GM21528 (cell line): ENCODE results near the gene RYR3.
"Not testable (repeated sequence)": the region's sequence is repeated elsewhere in the genome, so short reads cannot be mapped to it uniquely, and the experiment has no call there.

Experiments
- ATAC-seq: cut with Tn5 transposase; IDR thresholded peaks from one replicate; pipeline ENCODE4 v1.9.1; 2021; ENCODE audit warnings: mild to moderate bottlenecking, moderate library complexity; ENCODE audit not compliant: unreplicated experiment, low FRiP score

Gene RYR3

DNA sequence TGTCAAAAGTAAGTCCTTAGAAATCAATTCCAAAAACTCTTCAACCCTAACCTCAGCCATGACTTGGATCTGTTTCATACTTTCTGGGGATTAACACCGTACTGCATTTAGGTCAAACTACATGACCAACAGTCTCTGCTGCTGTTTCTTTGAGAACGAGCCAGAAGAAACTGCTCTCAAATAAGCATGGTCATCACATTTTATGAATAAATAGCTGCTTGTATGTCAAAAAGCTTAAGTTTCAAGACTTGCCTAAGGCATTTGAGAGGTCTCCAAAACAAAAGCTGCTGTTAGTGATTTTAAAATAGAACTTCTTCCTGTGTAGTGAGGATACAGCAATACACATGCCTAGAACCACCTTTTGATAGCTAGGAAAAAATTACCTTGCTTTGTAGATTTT, 491.2 kb downstream of the RYR3 start:
- ATAC-seq, result no peak

DNA sequence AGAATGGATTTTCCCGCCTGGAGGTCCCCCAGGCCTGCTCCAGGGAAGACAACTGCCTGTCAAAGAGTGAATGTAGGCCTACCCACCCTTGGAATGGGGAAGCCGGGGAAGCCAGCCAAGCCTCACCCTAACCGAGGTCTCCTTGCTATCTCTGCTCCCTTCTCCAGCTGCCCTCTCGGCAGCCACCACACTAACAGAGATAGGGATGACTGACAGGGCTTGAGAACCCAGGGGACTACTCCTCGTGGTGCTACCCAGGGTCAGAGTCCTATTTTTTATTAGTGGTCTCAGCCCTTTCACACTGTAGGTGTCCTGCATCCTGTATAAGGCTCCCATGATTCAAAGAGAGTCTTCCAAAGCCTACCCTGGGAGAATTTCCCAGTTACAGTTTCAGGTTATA, 496.9 kb downstream of the RYR3 start:
- no peak for ATAC-seq

DNA sequence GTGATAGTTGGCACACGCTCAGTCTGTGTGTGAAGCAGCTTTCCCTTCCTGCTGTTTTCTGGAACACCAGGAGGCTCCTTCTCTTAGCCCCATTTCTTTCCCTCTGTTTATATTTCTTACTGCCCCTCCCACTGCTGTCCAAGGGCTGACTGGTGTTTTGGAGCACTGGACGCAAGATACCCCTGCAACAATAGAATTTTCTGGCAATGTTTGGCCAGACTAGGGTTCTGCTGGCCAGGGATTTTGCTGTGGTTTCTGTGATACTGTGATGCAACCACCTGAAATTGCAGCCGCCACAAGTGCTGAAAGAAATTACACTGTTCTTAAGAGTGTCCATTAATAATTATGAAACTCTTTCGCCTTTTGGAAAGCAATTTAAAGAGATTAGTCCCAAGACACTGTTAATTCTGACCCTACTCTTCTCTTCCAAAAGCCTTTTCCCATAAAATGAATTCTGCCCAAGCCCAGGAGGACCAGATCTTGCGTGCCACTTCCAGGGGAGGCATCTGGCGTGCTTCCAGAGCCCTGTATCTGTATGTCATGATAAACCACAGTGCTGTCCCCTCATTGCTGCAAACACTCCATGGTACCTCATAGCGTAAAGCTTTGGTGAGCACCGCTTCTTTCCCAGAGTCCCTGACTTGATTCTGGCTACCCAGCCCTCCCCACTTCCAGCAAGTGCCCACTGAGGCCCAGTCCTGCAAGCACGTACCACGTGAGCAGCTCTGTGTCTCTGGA, 498.1 kb downstream of the RYR3 start:
- ATAC-seq, result no peak

GRCh38 chr15:33810073-33810595, 499.4 kb downstream of the RYR3 start:
- ATAC-seq, result no peak

DNA sequence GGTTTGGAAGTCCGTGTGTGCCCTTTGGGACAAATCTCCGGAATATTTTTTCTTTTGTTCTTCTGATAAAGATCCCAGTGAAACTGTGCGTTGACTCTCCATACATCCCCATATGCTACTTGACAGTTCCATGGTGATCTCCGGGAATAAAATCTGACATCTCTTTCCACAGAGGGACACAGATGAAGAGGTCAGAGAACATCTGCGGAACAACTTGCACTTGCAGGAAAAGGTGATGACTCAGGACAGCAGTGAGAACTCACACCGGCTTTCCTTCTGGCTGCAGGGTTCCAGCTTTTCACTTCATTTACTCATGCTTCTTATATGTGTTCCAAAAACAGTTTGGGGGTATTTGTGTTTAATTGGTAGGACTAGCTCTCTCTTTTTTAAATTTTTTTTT, 500.0 kb downstream of the RYR3 start:
- no peak for ATAC-seq

DNA sequence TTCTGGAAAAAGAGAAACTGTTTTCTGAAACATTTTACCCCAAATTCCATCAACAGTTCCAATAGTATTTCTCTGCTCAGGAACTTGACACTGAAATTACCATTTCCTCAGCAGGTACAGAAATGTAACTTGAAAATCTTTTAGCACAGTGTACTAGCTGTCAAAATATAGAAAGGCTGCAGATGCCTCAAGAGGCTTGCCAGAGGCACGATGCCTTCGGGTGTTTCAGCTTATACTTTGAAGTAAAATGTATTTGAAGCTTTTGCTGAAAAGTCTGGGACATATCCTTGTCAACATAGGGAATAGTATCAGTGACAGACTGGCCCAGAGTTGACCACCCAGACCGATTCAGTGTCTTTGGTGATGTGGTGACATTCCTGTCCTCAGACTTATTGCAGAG, 503.1 kb downstream of the RYR3 start:
- ATAC-seq, result no peak

- ATAC-seq, result not testable (repeated sequence)
These were observed 508.7 kb downstream of the RYR3 start for GRCh38 chr15:33819499-33819898.

DNA sequence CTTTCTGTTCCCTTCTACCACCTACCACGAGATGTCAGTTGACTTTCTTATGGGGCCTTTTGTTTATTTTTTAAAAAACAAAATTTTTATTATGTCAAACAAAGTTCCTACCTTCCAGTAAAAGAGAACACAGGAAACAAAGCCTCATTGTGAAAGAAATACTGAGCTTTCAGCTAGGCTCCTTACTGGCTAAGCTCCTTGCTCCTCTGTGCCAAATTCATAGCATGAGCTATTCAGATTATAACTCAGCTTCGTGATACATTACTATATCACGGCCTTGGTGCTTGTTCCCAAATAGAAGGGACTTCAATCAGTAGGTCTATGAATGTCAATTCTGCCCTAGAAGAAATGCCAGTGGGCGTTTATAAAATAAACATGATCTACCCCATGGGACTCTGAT, 511.7 kb downstream of the RYR3 start:
- ATAC-seq, result no peak

GRCh38 chr15:33823119-33823518, 512.4 kb downstream of the RYR3 start:
- no peak for ATAC-seq

GRCh38 chr15:33825453-33825852, 514.7 kb downstream of the RYR3 start:
- ATAC-seq, result no peak

DNA sequence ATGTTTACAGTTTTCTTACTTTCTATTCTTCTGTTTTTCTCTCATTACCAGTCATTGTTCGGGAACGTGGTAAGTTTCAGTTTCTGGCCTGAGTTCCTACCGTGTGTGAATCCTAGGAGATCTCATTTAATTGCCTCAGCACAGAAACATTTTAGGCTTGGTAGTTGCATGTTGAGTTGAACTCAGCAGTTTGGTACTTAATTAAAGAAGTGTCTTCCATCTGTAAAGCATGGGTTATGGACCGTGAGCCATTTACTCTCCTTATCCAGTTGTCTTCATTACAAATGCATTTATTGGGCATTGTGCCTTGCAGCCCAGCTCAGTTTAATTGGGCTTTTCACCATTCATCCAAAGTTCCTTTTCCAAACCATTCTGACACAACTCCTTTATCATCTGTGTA, 515.4 kb downstream of the RYR3 start:
- no peak for ATAC-seq

DNA sequence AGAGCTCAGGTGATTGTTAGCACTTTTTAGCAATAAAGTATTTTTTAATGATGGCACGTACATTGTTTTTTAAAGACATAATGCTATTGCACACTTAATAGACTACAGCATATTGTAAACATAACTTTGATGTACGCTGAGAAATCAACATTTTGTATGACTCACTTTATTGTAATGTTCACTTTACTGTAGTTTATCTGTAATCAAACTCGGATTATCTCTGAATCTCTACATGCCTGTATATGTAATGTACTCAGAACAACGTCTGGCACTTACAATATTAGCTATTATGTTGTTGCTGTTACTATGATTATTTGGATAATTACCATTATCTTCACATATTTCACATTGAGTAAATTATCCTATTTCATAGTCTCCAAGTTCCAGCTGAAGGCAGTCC, 519.6 kb downstream of the RYR3 start:
- no peak for ATAC-seq

DNA sequence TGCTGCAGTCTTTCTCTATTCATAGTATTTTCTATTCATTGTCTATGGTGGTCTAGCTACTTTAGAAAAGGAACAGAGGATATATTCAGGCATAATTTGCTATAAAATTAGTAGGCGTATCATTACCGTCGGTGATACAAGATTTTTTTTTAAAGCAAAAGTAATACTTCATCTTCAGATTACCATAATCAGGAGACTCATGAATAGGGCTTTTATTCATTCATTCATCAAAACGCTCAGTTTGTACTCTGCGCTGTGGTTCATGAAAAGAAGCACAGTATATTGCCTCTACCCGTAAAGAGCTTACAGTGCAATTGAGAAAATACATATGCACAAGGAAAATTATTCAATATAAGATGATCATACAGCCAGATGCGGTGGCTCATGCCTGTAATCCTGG, 520.9 kb downstream of the RYR3 start:
- ATAC-seq, result no peak

DNA sequence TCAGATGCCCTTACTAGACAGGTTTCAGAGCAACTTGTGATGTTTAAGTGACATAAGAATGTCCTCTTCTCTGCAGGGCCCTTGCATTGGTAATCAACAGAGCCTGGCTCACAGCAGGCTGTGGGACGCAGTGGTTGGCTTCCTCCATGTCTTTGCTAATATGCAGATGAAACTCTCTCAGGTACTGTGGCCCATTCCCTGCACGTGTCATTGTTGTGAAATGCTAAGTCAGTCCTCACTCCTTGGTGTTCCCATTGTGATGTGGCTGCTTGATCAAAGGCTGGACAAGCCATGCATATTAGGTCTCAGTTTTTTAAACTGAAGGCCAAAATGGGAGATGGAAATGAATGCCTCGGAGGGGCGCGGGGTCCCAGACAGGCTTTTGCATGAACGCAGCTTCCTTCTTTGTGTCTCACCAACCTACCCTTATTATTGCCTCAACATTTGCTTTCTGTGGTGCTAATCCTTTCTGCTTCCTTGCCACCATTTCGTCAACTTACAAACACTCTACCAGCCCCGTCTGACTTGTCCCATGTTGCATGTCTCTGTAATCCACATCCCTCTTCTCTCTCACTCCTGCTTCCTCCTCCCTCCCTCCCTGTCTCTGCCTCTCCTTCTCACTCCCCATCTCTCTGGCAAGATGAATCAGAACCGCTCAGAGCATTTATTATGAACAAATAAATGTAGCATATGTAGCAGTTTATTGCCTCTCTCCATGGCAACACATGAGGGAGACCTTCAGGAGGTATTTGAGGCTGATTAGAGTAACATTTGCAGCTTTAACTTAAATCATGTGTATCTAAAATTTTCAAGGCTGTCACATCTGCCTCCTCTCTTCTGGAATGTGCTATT, 524.4 kb downstream of the RYR3 start:
- ATAC-seq, result no peak

- ATAC-seq, result no peak
These were observed 526.5 kb downstream of the RYR3 start for GRCh38 chr15:33837294-33837693.

DNA sequence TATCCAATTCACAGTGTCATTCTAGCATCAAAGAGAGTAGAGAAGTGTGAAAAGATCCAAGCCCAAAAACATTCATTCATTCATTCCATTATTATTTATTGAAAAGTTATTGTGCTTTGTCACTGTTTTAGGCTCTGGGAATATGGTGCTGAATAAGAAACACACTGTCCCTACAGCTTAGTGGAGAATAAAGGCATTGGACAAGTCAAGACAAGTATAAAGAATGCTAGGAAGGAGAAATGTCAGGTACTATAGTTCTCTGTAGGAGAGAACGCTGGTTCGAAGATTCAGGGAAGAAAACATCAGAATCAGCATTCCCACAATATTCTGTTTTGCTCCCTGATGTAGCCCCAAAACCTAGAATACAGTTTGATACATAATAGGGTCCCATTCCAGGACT, 528.8 kb downstream of the RYR3 start:
- ATAC-seq, result no peak

DNA sequence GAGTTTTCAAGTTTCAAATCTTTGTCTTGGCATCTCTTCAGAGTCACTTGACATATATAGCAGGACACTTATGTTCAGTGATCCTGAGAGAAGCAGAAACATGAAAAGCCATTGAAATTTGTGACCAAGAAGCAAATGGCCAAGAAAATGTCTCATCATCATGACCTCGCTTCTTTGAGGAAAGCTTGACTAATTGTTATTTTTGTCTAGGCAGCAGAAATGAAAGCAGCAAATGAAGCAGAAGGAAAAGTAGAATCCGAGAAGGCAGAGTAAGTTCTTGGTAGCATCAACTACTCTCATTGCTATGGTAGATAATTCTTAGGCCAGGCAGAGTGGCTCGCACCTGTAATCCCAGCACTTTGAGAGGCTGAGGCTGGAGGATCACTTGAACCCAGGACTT, 529.8 kb downstream of the RYR3 start:
- ATAC-seq, result no peak

GRCh38 chr15:33844186-33844585, 533.4 kb downstream of the RYR3 start:
- ATAC-seq, result no peak

DNA sequence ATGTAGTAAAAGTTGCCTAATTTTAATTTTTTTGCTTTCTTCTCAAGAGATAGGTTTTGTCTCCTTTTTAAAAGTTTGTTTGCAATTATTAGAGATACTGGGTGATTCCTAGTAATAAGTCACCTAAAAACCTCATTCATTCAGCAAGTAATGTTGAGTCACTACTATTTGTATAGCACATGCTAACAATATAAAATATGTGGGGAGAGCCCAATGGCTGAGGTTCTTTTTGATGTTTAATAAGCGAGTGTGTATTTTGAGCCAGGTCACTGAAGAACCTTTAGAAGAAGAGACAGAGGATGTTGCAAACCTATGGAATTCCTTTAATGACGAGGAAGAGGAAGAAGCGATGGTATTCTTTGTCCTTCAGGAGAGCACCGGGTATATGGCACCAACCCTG, 533.8 kb downstream of the RYR3 start:
- no peak for ATAC-seq

DNA sequence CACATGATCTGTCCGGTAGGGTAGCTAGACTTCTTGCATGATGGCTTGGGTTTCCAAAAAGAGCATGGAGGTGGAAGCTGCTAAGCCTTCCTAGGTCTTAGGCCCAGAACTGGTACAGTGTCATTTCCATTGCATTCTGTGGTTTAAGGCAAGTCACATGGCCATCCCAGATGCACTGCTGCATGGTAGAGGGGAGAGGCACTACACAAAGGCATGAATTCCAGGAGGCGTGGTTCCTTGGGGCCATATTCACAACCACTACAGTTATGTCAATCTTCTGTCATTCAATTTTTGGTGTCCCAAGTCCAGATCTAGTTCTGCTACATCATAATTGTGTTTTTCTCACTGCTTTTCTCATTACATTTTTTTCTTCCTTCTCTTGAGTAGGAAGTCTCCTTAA, 535.4 kb downstream of the RYR3 start:
- no peak for ATAC-seq

DNA sequence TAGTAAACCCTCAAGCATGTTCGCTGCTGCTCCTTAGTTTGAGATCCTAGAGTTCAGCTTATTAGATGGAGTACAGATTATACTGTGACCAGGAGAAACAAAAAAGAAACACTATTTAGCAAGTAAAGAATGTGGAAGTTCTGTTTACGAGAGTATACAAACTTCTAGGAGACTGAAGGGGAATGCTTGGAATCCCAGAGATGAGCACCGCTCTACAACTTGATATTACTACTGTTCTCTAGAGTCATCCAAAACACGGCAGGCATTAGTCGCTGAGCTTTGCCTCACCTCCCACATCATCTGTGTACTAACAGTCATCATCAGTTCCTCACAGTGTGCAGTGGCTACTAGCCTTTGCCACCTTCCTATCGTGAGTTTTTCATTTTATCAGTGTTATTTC, 536.1 kb downstream of the RYR3 start:
- ATAC-seq, result no peak

DNA sequence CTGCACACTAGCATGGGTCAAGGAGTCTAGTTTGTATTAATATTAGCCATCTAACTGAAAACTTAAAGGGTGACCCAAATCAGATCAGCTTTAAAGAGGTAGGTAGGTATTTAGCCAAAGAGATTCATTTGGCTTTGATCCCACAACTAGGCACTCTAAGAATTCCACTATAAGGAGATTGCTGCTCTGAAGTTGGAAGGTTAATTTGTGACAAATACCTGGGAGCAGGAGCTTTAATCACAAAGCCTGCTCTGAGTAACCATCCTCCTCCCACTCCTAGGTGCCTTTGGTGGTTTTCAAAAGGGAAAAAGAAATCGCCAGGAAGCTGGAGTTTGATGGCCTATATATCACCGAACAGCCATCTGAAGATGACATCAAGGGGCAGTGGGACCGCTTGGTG, 537.2 kb downstream of the RYR3 start:
- no peak for ATAC-seq
